ENCODE results near the gene RNU6-1. TPM values are rescaled to one million over a fixed set of nuclear protein-coding genes. Genes with fewer than 3 reads are reported as not detected.

Gene RNU6-1
- not detected in 2 replicates for total RNA-seq
- long read RNA-seq, partial matches to known transcripts, result 0 of 1 reads
- long read RNA-seq, other reads (novel, unspliced or antisense), result 0 of 1 reads

GRCh38 chr15:67839929-67840748, at the start of gene RNU6-1:
TSS of gene RNU6-1 (minus strand) at chr15:67840045.
- Mint-ChIP-seq H3K4me1 (peaks cover 53% of the 10 kb centered on the region), H3K36me3 (ENCODE audit: low read depth) (peaks cover 2% of the 10 kb centered on the region), H3K9me3 (no peaks in the 10 kb centered on the region), H3K4me3 (peak within 1 kb of the TSS; percentile 98), H3K27ac (ENCODE audit: unreplicated experiment) (peak within 1 kb of the TSS; percentile 96), H3K27me3 (ENCODE audit: low read depth) (peaks cover 51% of the 10 kb centered on the region)
- TF ChIP-seq CTCF (conservative IDR thresholded peaks at IDR 0.05), result no peak
- peak; percentile 86 for DNase-seq (ENCODE audit: low read depth, low spot score)

GRCh38 chr15:67887776-67888175, 47.9 kb upstream of the RNU6-1 start:
- H3K4me1 Mint-ChIP-seq, result peaks cover 17% of the 10 kb centered on the region
- H3K36me3 Mint-ChIP-seq (ENCODE audit: low read depth), result no peaks in the 10 kb centered on the region

GRCh38 chr15:67885861-67886260, 46.0 kb upstream of the RNU6-1 start:
- Mint-ChIP-seq H3K9me3 (no peaks in the 10 kb centered on the region), H3K4me3 (no peak overlapping the region), H3K27me3 (ENCODE audit: low read depth) (no peaks in the 10 kb centered on the region), H3K36me3 (ENCODE audit: low read depth) (no peaks in the 10 kb centered on the region), H3K27ac (ENCODE audit: unreplicated experiment) (no peak overlapping the region), H3K4me1 (peaks cover 28% of the 10 kb centered on the region)
- no peak for DNase-seq (ENCODE audit: low read depth, low spot score)
- no peak for TF ChIP-seq CTCF (conservative IDR thresholded peaks at IDR 0.05)

More at GRCh38 chr15:67887776-67888175, 47.9 kb upstream of the RNU6-1 start:
- Mint-ChIP-seq H3K9me3 (no peaks in the 10 kb centered on the region), H3K4me3 (no peak overlapping the region), H3K27ac (ENCODE audit: unreplicated experiment) (no peak overlapping the region), H3K27me3 (ENCODE audit: low read depth) (no peaks in the 10 kb centered on the region)
- no peak for TF ChIP-seq CTCF (conservative IDR thresholded peaks at IDR 0.05)
- DNase-seq (ENCODE audit: low read depth, low spot score), result no peak

GRCh38 chr15:67885175-67885523, 45.3 kb upstream of the RNU6-1 start:
- Mint-ChIP-seq H3K9me3 (no peaks in the 10 kb centered on the region), H3K27ac (ENCODE audit: unreplicated experiment) (no peak overlapping the region), H3K4me1 (peaks cover 28% of the 10 kb centered on the region), H3K36me3 (ENCODE audit: low read depth) (no peaks in the 10 kb centered on the region), H3K4me3 (peak overlapping the region; percentile 10), H3K27me3 (ENCODE audit: low read depth) (no peaks in the 10 kb centered on the region)
- TF ChIP-seq CTCF (conservative IDR thresholded peaks at IDR 0.05), result no peak
- DNase-seq (ENCODE audit: low read depth, low spot score), result no peak

- Mint-ChIP-seq H3K27me3 (ENCODE audit: low read depth) (no peaks in the 10 kb centered on the region), H3K36me3 (ENCODE audit: low read depth) (no peaks in the 10 kb centered on the region), H3K4me3 (peak overlapping the region; percentile 10), H3K9me3 (no peaks in the 10 kb centered on the region), H3K4me1 (peaks cover 28% of the 10 kb centered on the region), H3K27ac (ENCODE audit: unreplicated experiment) (no peak overlapping the region)
- TF ChIP-seq CTCF (conservative IDR thresholded peaks at IDR 0.05), result no peak
- peak; percentile 58 for DNase-seq (ENCODE audit: low read depth, low spot score)
Measured at GRCh38 chr15:67884514-67885174, 44.8 kb upstream of the RNU6-1 start.
